Fibroblast of peridontal ligament (primary cell): ENCODE data around the gene ATG14.

ENCODE experiments used
- DNase-seq: peaks from one replicate; pipeline ENCODE4 v3.0.0-alpha.2; 2010; ENCODE audit errors: extremely low read depth

Gene ATG14

GRCh38 chr14:55317542-55318306 is 93.9 kb downstream of the ATG14 start:
- no peak for DNase-seq

- no peak for DNase-seq
These were observed 95.1 kb downstream of the ATG14 start for GRCh38 chr14:55316564-55316963.
